Fibroblast of mammary gland (primary cell): ENCODE results near the gene GAB4.
A peak's percentile ranks its signal among the peaks of the same experiment; 100 is the strongest.

Source experiments
- DNase-seq: peaks from one replicate; pipeline ENCODE4 v3.0.0-alpha.2; 2010; ENCODE audit warnings: low read depth
- H3K4me3 ChIP-seq: 2 replicates; pipeline ENCODE4 v1.5.1; 2011; ENCODE audit warnings: low read depth, mild to moderate bottlenecking, low read length, moderate library complexity; ENCODE audit not compliant: control insufficient read depth
- TF ChIP-seq, protein P1 (sequence below): conservative IDR thresholded peaks from 2 replicates; pipeline ENCODE4 v1.5.1; 2011; ENCODE audit warnings: low read depth, low read length, inconsistent platforms; ENCODE audit not compliant: control insufficient read depth, insufficient read depth

Gene GAB4

DNA sequence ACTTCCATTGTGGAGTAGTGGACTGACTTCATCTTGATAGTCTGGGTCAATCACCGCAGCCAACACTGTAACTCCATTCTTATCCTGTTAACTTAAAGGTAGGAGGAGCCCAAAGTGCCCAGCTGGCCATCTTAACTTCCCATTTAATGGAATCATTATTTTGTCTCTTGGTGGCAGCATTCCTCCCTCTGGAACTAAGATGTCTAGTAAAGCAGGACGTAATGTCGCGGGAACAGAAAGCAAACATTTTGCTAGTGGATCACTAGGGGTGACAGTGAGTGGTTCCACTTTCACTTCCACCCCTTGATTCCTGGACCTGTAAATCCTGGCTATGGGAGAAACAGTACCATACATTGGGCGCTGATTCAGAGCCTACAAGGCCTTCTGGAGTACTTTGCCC is 71.4 kb downstream of the GAB4 start:
- DNase-seq, result no peak
- no peak overlapping the region for H3K4me3 ChIP-seq
- TF ChIP-seq, protein P1, sequence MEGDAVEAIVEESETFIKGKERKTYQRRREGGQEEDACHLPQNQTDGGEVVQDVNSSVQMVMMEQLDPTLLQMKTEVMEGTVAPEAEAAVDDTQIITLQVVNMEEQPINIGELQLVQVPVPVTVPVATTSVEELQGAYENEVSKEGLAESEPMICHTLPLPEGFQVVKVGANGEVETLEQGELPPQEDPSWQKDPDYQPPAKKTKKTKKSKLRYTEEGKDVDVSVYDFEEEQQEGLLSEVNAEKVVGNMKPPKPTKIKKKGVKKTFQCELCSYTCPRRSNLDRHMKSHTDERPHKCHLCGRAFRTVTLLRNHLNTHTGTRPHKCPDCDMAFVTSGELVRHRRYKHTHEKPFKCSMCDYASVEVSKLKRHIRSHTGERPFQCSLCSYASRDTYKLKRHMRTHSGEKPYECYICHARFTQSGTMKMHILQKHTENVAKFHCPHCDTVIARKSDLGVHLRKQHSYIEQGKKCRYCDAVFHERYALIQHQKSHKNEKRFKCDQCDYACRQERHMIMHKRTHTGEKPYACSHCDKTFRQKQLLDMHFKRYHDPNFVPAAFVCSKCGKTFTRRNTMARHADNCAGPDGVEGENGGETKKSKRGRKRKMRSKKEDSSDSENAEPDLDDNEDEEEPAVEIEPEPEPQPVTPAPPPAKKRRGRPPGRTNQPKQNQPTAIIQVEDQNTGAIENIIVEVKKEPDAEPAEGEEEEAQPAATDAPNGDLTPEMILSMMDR, result no peak

GRCh38 chr22:16935209-16935608 is 72.8 kb downstream of the GAB4 start:
- DNase-seq, result no peak
- no peak overlapping the region for H3K4me3 ChIP-seq
- TF ChIP-seq, protein P1, result no peak

GRCh38 chr22:16933291-16934282 is 74.4 kb downstream of the GAB4 start:
- no peak overlapping the region for H3K4me3 ChIP-seq
- TF ChIP-seq, protein P1, result no peak
- DNase-seq, result no peak

DNA sequence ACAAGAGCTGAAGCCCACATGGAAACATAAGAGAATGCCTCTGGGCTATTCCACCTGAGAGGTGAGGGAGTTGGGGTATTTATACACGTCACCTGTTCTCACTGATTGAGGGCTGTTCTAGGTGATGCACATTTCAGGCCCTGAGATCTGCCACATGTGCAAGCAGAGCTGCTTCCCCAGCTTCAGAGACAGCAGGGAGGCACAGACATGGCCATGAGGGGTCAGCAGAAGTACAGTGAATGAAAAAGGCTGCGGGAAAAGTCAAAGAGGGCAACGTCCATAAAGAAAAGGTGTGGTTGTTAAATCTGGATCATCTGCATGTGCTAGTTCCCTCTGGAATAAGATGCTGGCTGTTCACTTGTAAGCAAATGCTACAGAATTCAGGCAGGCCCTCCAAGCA is 75.4 kb downstream of the GAB4 start:
- TF ChIP-seq, protein P1, result peak; percentile 23
- no peak overlapping the region for H3K4me3 ChIP-seq
- DNase-seq, result no peak

- no peak for DNase-seq
- TF ChIP-seq, protein P1, result no peak
- no peak overlapping the region for H3K4me3 ChIP-seq
Observed at GRCh38 chr22:16925407-16925966, 82.5 kb downstream of the GAB4 start.

- H3K4me3 ChIP-seq, result no peak overlapping the region
- TF ChIP-seq, protein P1, result no peak
Observed at GRCh38 chr22:16922706-16923105, 85.3 kb downstream of the GAB4 start.

More at GRCh38 chr22:16922706-16923105, 85.3 kb downstream of the GAB4 start:
- DNase-seq, result no peak
